ENCODE data around the gene MPPED1.

GRCh38 chr22:43446916-43447315 lies 35.1 kb downstream of the MPPED1 start:
- TF ChIP-seq POLR2A (IDR thresholded peaks at IDR 0.05) = no peak
- TF ChIP-seq, protein P1, sequence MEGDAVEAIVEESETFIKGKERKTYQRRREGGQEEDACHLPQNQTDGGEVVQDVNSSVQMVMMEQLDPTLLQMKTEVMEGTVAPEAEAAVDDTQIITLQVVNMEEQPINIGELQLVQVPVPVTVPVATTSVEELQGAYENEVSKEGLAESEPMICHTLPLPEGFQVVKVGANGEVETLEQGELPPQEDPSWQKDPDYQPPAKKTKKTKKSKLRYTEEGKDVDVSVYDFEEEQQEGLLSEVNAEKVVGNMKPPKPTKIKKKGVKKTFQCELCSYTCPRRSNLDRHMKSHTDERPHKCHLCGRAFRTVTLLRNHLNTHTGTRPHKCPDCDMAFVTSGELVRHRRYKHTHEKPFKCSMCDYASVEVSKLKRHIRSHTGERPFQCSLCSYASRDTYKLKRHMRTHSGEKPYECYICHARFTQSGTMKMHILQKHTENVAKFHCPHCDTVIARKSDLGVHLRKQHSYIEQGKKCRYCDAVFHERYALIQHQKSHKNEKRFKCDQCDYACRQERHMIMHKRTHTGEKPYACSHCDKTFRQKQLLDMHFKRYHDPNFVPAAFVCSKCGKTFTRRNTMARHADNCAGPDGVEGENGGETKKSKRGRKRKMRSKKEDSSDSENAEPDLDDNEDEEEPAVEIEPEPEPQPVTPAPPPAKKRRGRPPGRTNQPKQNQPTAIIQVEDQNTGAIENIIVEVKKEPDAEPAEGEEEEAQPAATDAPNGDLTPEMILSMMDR (IDR thresholded peaks at IDR 0.05) = no peak

Measured in body of pancreas (tissue), 4 donors.